Muscle of leg (tissue), 11 donors: Measurements from ENCODE around the gene TES. TPM values are rescaled to one million over a fixed set of nuclear protein-coding genes. Genes with fewer than 3 reads are reported as not detected.

Experiments used
- DNase-seq: peaks from one replicate; pipeline ENCODE4 v3.0.0; 2013
- H3K27ac ChIP-seq: one replicate; pipeline ENCODE4 v1.5.1; 2013; ENCODE audit warnings: mild to moderate bottlenecking, low read length, control low read depth
- H3K27me3 ChIP-seq: one replicate; pipeline ENCODE4 v1.6.1; 2013; ENCODE audit warnings: low read length; ENCODE audit not compliant: control insufficient read depth, insufficient read depth
- H3K36me3 ChIP-seq: one replicate; pipeline ENCODE4 v1.6.1; 2013; ENCODE audit warnings: low read length; ENCODE audit not compliant: control insufficient read depth, insufficient read depth
- H3K4me1 ChIP-seq: one replicate; pipeline ENCODE4 v1.6.1; 2013; ENCODE audit warnings: low read length; ENCODE audit not compliant: control insufficient read depth, insufficient read depth
- H3K4me3 ChIP-seq: one replicate; pipeline ENCODE4 v1.5.1; 2013; ENCODE audit warnings: low read length, control low read depth
- H3K9me3 ChIP-seq: replicated peaks from 2 replicates; pipeline ENCODE4 v1.6.1; 2013; ENCODE audit warnings: low read depth, low read length; ENCODE audit not compliant: control insufficient read depth
- WGBS: methylation state at CpG from one replicate; pipeline ENCODE4 v1.1.5; 2013; ENCODE audit warnings: missing lambda C conversion rate; ENCODE audit not compliant: insufficient coverage; 5-methylcytosine and 5-hydroxymethylcytosine counted together
- polyA plus RNA-seq, 8 donors: library from polyadenylated mRNA; unstranded; fragments of 120-200 nt; gene quantifications; one replicate each; pipeline versions ENCODE4 v1.2.1 to v1.2.3, GENCODE V29; 2013; ENCODE audit warnings: inconsistent platforms in 1 of 8, low replicate concordance in 1 of 8; ENCODE audit not compliant: insufficient read length in 8 of 8, insufficient read depth in 1 of 8
- total RNA-seq: library from RNA; stranded (reverse); fragments of 120-200 nt; gene quantifications from one replicate; pipeline ENCODE4 v1.2.4, GENCODE V29; 2013

TES gene
- total and polyA plus RNA-seq, 9 donors: 15.6 to 36.7 (median 22.2) TPM

DNA sequence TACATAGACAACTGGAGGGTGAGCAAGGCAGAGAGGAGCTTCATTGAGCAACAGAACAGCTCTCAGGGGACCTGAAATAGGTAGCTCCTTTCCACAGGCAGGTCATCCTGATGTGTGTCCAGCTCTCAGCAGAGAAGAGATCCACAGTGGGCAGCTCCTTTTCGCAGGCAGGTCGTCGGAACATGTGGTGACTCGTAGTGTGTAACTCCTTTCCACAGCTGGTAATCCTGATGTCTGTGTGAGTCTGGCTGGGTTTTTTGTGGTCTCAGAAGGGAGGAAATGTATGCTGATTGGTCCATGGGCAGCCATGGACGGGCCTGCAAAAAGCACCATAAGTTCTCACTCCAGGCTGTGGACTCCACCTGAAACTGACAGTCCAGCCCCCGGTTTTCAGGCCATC is 24.4 kb upstream of the TES start:
- Histone ChIP-seq H3K9me3 (peaks cover 3% of the 10 kb centered on the region), H3K4me1 (no peaks in the 10 kb centered on the region), H3K4me3 (no peak overlapping the region), H3K27me3 (no peaks in the 10 kb centered on the region), H3K36me3 (no peaks in the 10 kb centered on the region), H3K27ac (no peak overlapping the region)
- WGBS: 89% methylated on average over 6 of the region's 6 CpGs
- no peak for DNase-seq

- no peaks in the 10 kb centered on the region for H3K36me3 ChIP-seq
- H3K4me3 ChIP-seq: no peak overlapping the region
- peaks cover 3% of the 10 kb centered on the region for H3K9me3 ChIP-seq
- no peak for DNase-seq
- H3K4me1 ChIP-seq: no peaks in the 10 kb centered on the region
- H3K27ac ChIP-seq: no peak overlapping the region
- WGBS: no CpG with 5 or more reads among the region's 1 CpG
- no peaks in the 10 kb centered on the region for H3K27me3 ChIP-seq
Observed at GRCh38 chr7:116187400-116187799, 22.9 kb upstream of the TES start.

GRCh38 chr7:116193329-116194087 is 16.8 kb upstream of the TES start:
- Histone ChIP-seq H3K27ac (no peak overlapping the region), H3K36me3 (no peaks in the 10 kb centered on the region), H3K4me3 (no peak overlapping the region), H3K4me1 (no peaks in the 10 kb centered on the region), H3K9me3 (no peaks in the 10 kb centered on the region), H3K27me3 (no peaks in the 10 kb centered on the region)
- no peak for DNase-seq
- WGBS: no CpG with 5 or more reads among the region's 5 CpGs

DNA sequence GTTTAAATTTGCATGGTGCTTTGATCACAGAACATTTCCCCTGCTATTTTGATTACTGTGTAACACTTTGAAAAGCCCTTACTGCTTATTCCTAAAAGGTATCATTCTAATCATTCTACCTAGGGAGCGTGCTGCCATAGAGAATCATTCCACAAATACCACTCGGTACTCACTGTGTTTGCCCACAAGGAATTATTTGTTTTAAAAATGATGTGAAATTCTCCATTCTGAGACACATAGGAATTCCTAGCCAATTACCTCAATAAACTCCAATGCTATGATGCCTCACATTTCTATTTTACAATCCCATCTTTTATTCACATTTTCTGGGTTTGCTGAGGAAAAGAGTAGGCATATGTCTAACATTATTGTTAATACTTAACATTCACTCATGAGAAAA is 16.2 kb upstream of the TES start:
- Histone ChIP-seq H3K4me3 (no peak overlapping the region), H3K36me3 (no peaks in the 10 kb centered on the region), H3K9me3 (no peaks in the 10 kb centered on the region), H3K27me3 (no peaks in the 10 kb centered on the region), H3K27ac (no peak overlapping the region), H3K4me1 (no peaks in the 10 kb centered on the region)
- peak; percentile 35 for DNase-seq
- no CpG with 5 or more reads among the region's 2 CpGs for WGBS

DNA sequence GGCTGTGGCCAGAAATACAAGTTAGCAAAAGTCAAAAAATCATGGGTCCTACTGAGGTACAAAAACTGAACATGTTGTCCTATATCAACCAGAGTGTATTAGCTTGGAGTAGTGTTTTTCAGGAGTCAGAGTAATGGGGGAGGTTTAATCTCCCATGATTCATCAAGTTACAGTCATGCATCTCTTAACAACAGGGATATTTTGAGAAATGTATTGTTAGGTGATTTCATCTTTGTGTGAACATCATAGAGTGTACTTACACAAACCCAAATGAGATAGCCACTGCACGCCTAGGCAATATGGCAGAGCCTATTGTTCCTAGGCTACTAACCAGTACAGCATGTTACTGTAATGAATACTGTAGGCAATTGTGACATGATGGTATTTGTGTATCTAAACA is 14.9 kb upstream of the TES start:
- H3K4me1 ChIP-seq: no peaks in the 10 kb centered on the region
- H3K4me3 ChIP-seq: no peak overlapping the region
- no peak for DNase-seq
- WGBS: no CpG with 5 or more reads among the region's 1 CpG
- no peaks in the 10 kb centered on the region for H3K36me3 ChIP-seq
- no peaks in the 10 kb centered on the region for H3K9me3 ChIP-seq
- no peaks in the 10 kb centered on the region for H3K27me3 ChIP-seq
- no peak overlapping the region for H3K27ac ChIP-seq

DNA sequence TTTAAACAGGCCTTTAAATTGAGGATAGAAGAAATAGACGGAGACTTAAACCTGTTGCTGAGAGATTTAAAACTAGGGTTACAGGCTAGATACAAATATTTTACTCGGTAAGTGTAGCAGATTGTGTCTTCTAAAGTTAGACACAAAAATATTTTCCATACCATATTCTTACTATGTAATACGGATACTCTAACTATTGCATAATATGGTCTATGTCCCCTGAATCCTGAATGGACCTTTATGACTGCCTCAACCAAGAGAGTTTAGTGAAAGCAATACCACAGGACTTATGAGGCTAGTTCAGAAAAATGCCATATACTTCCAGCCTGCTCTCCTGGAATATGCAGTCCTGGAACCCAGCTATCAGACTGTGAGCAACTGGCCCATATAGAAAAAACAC is 13.4 kb upstream of the TES start:
- Histone ChIP-seq H3K27me3 (no peaks in the 10 kb centered on the region), H3K4me3 (no peak overlapping the region), H3K4me1 (no peaks in the 10 kb centered on the region), H3K9me3 (no peaks in the 10 kb centered on the region), H3K27ac (no peak overlapping the region), H3K36me3 (no peaks in the 10 kb centered on the region)
- WGBS: no CpG with 5 or more reads among the region's 3 CpGs
- no peak for DNase-seq

DNA sequence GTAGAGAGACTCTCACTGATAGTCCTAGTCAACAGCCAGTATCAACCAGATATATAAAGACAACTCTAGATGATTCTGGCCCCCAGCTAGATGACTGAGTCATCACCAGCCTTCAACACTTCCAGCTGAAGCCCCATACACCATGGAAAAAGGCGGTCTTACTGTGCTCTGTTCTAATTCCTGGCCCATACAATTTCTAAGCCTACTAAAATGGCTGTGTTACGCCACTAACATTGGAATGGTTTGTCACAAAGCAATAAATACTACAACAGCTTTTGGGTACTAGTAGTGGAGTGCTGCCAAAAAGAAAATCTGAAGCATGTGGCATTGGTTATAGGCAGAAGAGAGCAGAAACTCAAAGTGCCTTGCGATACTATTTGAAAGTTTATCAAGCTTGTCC is 13.0 kb upstream of the TES start:
- Histone ChIP-seq H3K4me3 (no peak overlapping the region), H3K4me1 (no peaks in the 10 kb centered on the region), H3K27ac (no peak overlapping the region), H3K36me3 (no peaks in the 10 kb centered on the region), H3K27me3 (no peaks in the 10 kb centered on the region), H3K9me3 (no peaks in the 10 kb centered on the region)
- WGBS: 100% methylated on average over 1 of the region's 3 CpGs
- no peak for DNase-seq

GRCh38 chr7:116198748-116199410 is 11.5 kb upstream of the TES start:
- no peak overlapping the region for H3K4me3 ChIP-seq
- no peaks in the 10 kb centered on the region for H3K27me3 ChIP-seq
- no peak overlapping the region for H3K27ac ChIP-seq
- no peaks in the 10 kb centered on the region for H3K36me3 ChIP-seq
- no peak for DNase-seq
- 57% methylated on average over 1 of the region's 5 CpGs for WGBS
- no peaks in the 10 kb centered on the region for H3K9me3 ChIP-seq
- H3K4me1 ChIP-seq: no peaks in the 10 kb centered on the region

DNA sequence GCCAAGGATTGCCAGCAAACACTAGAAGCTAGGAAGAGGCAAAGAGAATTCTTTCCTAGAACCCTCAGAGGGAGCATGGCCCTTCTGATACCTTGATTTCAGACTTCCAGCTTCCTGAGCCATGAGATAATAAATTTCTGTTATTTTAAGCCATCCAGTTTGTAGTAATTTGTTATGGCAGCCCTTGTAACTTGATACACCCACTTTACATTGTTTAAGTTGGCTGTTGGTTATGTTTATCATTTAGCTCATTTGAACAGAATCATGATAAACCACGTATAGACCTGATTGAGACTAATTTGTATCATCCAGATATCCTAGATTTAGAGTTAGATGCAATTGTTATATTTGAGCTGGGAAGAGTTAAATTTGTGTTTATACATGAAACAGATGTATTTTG is 9.4 kb upstream of the TES start:
- Histone ChIP-seq H3K27ac (no peak overlapping the region), H3K4me3 (no peak overlapping the region), H3K4me1 (no peaks in the 10 kb centered on the region), H3K27me3 (no peaks in the 10 kb centered on the region), H3K9me3 (no peaks in the 10 kb centered on the region), H3K36me3 (no peaks in the 10 kb centered on the region)
- WGBS: no CpG with 5 or more reads among the region's 1 CpG
- DNase-seq: no peak

DNA sequence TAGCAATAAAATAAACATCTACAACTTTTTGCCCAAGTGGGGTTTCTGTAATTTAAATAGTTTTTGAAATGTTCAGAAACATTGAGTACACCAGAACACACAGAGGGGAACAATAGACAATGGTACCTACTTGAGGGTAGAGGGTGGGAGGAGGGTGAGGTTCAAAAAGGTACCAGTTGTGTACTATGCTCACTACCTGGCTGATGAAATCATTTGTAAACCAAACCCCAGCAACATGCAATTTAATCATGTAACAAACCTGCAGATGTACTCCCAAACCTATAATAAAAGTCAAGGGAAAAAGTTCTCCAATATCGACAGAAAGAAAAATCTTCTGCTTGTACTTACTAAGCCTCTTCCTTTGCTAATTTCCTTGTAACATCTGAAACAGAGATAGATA is 4.2 kb upstream of the TES start:
- no peak overlapping the region for H3K4me3 ChIP-seq
- H3K27me3 ChIP-seq: peaks cover 3% of the 10 kb centered on the region
- no peak for DNase-seq
- H3K9me3 ChIP-seq: no peaks in the 10 kb centered on the region
- no peak overlapping the region for H3K27ac ChIP-seq
- H3K4me1 ChIP-seq: no peaks in the 10 kb centered on the region
- WGBS: no CpG with 5 or more reads among the region's 1 CpG
- no peaks in the 10 kb centered on the region for H3K36me3 ChIP-seq
